HG02623 (cell line): ENCODE results near the gene MYOT.
"Not testable (repeated sequence)": the region's sequence is repeated elsewhere in the genome, so short reads cannot be mapped to it uniquely, and the experiment has no call there.

ENCODE experiments used
- ATAC-seq: cut with Tn5 transposase; IDR thresholded peaks from one replicate; pipeline ENCODE4 v1.9.1; 2021; ENCODE audit warnings: moderate library complexity; ENCODE audit not compliant: unreplicated experiment

The MYOT gene

GRCh38 chr5:137867664-137868063, at the start of gene MYOT:
Gene MYOT (plus strand): TSS chr5:137867860. CDS start chr5:137870652, 2,792 bp downstream.
- ATAC-seq, result no peak

- no peak for ATAC-seq
These were observed 47.9 kb upstream of the MYOT start for GRCh38 chr5:137819766-137820165.

GRCh38 chr5:137822158-137822764, 45.4 kb upstream of the MYOT start:
- ATAC-seq, result no peak

- no peak for ATAC-seq
These were observed 44.7 kb upstream of the MYOT start for GRCh38 chr5:137822984-137823383.

GRCh38 chr5:137825165-137825564, 42.5 kb upstream of the MYOT start:
- ATAC-seq, result no peak

GRCh38 chr5:137826067-137826466, 41.6 kb upstream of the MYOT start:
- no peak for ATAC-seq

GRCh38 chr5:137828180-137828579, 39.5 kb upstream of the MYOT start:
- no peak for ATAC-seq

GRCh38 chr5:137828664-137829063, 39.0 kb upstream of the MYOT start:
- no peak for ATAC-seq

- no peak for ATAC-seq
These were observed 36.6 kb upstream of the MYOT start for GRCh38 chr5:137831105-137831504.

- no peak for ATAC-seq
These were observed 36.1 kb upstream of the MYOT start for GRCh38 chr5:137831526-137831925.

- no peak for ATAC-seq
These were observed 35.2 kb upstream of the MYOT start for GRCh38 chr5:137832416-137832815.

GRCh38 chr5:137833463-137833862, 34.2 kb upstream of the MYOT start:
- no peak for ATAC-seq

GRCh38 chr5:137834498-137835049, 33.1 kb upstream of the MYOT start:
- ATAC-seq, result no peak

GRCh38 chr5:137836298-137836697, 31.4 kb upstream of the MYOT start:
- ATAC-seq, result no peak

- no peak for ATAC-seq
These were observed 30.7 kb upstream of the MYOT start for GRCh38 chr5:137836997-137837396.

- no peak for ATAC-seq
These were observed 29.9 kb upstream of the MYOT start for GRCh38 chr5:137837491-137838394.

- ATAC-seq, result no peak
These were observed 28.7 kb upstream of the MYOT start for GRCh38 chr5:137838976-137839375.

- ATAC-seq, result no peak
These were observed 25.4 kb upstream of the MYOT start for GRCh38 chr5:137842296-137842695.

GRCh38 chr5:137843676-137844299, 23.9 kb upstream of the MYOT start:
- no peak for ATAC-seq

- ATAC-seq, result no peak
These were observed 22.2 kb upstream of the MYOT start for GRCh38 chr5:137845472-137845871.

GRCh38 chr5:137847687-137848086, 20.0 kb upstream of the MYOT start:
- no peak for ATAC-seq

- not testable (repeated sequence) for ATAC-seq
These were observed 14.5 kb upstream of the MYOT start for GRCh38 chr5:137853165-137853564.
